Psoas muscle (tissue), 8 donors: ENCODE data around the gene WASHC3. TPM values are rescaled to one million over a fixed set of nuclear protein-coding genes. Genes with fewer than 3 reads are reported as not detected.

Experiments used
- ATAC-seq, 4 donors: fragments of 200-7000 bp; cut with Tn5 transposase; one replicate each; pipeline ENCODE4 v1.9.1; 2020; ENCODE audit warnings: moderate library complexity in 3 of 4, mild to moderate bottlenecking in 2 of 4
- DNase-seq, 2 donors: peaks; one replicate each; pipeline ENCODE4 v3.0.0-alpha.2; 2020
- H3K27ac ChIP-seq: fragments of 200-600 bp; one replicate; pipeline ENCODE4 v1.8.0; 2022
- H3K27me3 ChIP-seq, 3 donors: fragments of 200-600 bp in 1 of 3; one replicate each; pipeline versions ENCODE4 v1.6.1 to v1.8.0; 2013 to 2022; ENCODE audit warnings: low read length in 2 of 3, mild to moderate bottlenecking in 2 of 3, moderate library complexity in 1 of 3; ENCODE audit not compliant: insufficient read depth in 3 of 3
- H3K36me3 ChIP-seq, 2 donors: fragments of 200-600 bp in 1 of 2; one replicate each; pipeline versions ENCODE4 v1.6.1 to v1.8.0; 2013 to 2022; ENCODE audit warnings: low read depth in 1 of 2, mild to moderate bottlenecking in 1 of 2, moderate library complexity in 1 of 2; ENCODE audit not compliant: insufficient read depth in 1 of 2
- H3K4me1 ChIP-seq: fragments of 200-600 bp; one replicate; pipeline ENCODE4 v1.8.0; 2022
- H3K4me3 ChIP-seq: fragments of 200-600 bp; one replicate; pipeline ENCODE4 v1.8.0; 2022; ENCODE audit warnings: mild to moderate bottlenecking
- H3K9me3 ChIP-seq: fragments of 200-600 bp; one replicate; pipeline ENCODE4 v1.8.0; 2022
- WGBS, 3 donors: extraction: QIAGEN DNeasy Blood & Tissue Kit; methylation state at CpG; one replicate each; pipeline versions ENCODE4 v1.1.6 to v1.1.7; 2013; 5-methylcytosine and 5-hydroxymethylcytosine counted together
- intact Hi-C, 2 donors: fragments of 100-400 bp; cut with DNase I; formaldehyde crosslinking; loops; one replicate each; pipeline versions ENCODE4 v1.11.0 to v1.14.2; 2022
- polyA plus RNA-seq, 3 donors: library from polyadenylated mRNA; stranded (reverse); fragments of 200-250 nt; gene quantifications; one replicate each; pipeline ENCODE4 v1.2.3, GENCODE V29; 2013
- total RNA-seq, 4 donors: library from RNA; stranded (reverse); fragmentation: NEBNext Ultra II Directional in 2 of 4; extraction: Animal tissue kit (Norgen Biotek cat#: 25700) in 2 of 4; gene quantifications; one replicate each; pipeline versions ENCODE4 v1.2.1 to v1.2.4, GENCODE V29; 2021 to 2023
- TF ChIP-seq, protein P1 (sequence below): fragments of 200-600 bp; IDR thresholded peaks from one replicate; pipeline ENCODE4 v1.8.0; 2022; ENCODE audit warnings: antibody characterized with exemption
- donor health status: healthy with polysubstance abuse.
- donor health status: DM: no; HTN: no; CAD: no; lungs with moderate emphysema.
- donor health status: Bipolar disorder and iron deficiency.
- donor health status: healthy.
- donor health status: DM: yes; HTN: yes; CAD: no.
- donor health status: DM: no; HTN: no; CAD: no.
- donor health status: DM: no; HTN: no; CAD: no.
- donor health status: DM: yes; HTN: yes; CAD: no.

WASHC3 gene
- total and polyA plus RNA-seq, 7 donors = 25.6 to 71.2 (median 32.7) TPM

- H3K4me3 ChIP-seq = no peak overlapping the region
- H3K9me3 ChIP-seq = no peaks in the 10 kb centered on the region
- no peaks in the 10 kb centered on the region for H3K36me3 ChIP-seq
- peak in 2 of 4 donors; percentile 82 to 89 for ATAC-seq
- WGBS, 3 donors = 43 to 54% (median 47%) methylated on average over 5 of the region's 5 CpGs
- TF ChIP-seq, protein P1, sequence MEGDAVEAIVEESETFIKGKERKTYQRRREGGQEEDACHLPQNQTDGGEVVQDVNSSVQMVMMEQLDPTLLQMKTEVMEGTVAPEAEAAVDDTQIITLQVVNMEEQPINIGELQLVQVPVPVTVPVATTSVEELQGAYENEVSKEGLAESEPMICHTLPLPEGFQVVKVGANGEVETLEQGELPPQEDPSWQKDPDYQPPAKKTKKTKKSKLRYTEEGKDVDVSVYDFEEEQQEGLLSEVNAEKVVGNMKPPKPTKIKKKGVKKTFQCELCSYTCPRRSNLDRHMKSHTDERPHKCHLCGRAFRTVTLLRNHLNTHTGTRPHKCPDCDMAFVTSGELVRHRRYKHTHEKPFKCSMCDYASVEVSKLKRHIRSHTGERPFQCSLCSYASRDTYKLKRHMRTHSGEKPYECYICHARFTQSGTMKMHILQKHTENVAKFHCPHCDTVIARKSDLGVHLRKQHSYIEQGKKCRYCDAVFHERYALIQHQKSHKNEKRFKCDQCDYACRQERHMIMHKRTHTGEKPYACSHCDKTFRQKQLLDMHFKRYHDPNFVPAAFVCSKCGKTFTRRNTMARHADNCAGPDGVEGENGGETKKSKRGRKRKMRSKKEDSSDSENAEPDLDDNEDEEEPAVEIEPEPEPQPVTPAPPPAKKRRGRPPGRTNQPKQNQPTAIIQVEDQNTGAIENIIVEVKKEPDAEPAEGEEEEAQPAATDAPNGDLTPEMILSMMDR = no peak
- no peaks in the 10 kb centered on the region for H3K27me3 ChIP-seq
- no peak for DNase-seq
- H3K4me1 ChIP-seq = no peaks in the 10 kb centered on the region
- intact Hi-C loops = no loop called here
- H3K27ac ChIP-seq = no peak overlapping the region
Measured at GRCh38 chr12:101997102-101997501, 64.7 kb downstream of the WASHC3 start.

DNA sequence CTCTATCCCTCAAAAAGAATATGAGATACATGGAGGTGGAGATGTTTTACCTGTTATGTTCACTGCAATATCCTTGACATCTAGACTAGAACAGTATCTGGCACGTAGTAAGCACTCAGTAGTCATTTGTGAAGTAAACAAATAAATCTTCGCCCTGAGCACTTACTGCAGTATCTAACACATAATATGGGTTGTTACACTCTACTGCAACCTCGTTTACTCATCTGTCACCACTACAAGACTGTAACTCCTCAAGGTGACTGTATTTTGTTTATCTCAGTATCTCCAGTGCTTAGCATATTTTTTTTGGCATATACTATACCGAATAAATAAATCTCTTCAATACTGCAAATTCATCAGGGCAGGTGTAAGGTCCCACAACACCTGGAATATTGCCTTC lies 66.1 kb downstream of the WASHC3 start:
- ATAC-seq (peak in 1 of 4 donors; percentile 65), DNase-seq (no peak)
- H3K27me3 ChIP-seq = no peaks in the 10 kb centered on the region
- 41 to 46% (median 42%) methylated on average over 4 of the region's 4 CpGs for WGBS, 3 donors
- no peaks in the 10 kb centered on the region for H3K36me3 ChIP-seq
- TF ChIP-seq, protein P1 = no peak
- H3K9me3 ChIP-seq = no peaks in the 10 kb centered on the region
- H3K27ac ChIP-seq = no peak overlapping the region
- H3K4me1 ChIP-seq = no peaks in the 10 kb centered on the region
- intact Hi-C loops = no loop called here
- no peak overlapping the region for H3K4me3 ChIP-seq

DNA sequence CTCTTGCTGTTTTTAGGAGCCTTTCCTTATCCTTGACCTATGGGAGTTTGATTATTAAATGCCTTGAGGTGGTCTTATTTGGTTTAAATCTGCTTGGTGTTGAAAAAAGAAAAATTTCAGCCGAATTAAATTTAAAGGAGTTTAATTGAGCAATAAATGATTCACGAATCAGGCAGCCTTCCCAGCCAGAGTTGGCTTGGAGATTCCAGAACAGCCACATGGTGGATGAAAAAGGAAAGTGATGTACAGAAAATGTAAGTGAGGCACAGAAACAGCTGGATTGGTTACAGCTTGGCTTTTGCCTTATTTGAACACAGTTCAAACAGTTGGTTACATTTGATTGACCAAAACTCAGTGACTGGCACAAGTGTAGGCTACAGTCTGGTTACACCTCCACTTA lies 69.7 kb downstream of the WASHC3 start:
- no peaks in the 10 kb centered on the region for H3K9me3 ChIP-seq
- no peaks in the 10 kb centered on the region for H3K27me3 ChIP-seq
- no peak overlapping the region for H3K27ac ChIP-seq
- DNase-seq (no peak), ATAC-seq (no peak)
- 68 to 79% (median 69%) methylated on average over 2 of the region's 2 CpGs for WGBS, 3 donors
- H3K36me3 ChIP-seq = no peaks in the 10 kb centered on the region
- TF ChIP-seq, protein P1 = no peak
- no peaks in the 10 kb centered on the region for H3K4me1 ChIP-seq
- H3K4me3 ChIP-seq = no peak overlapping the region
- intact Hi-C loops = no loop called here

DNA sequence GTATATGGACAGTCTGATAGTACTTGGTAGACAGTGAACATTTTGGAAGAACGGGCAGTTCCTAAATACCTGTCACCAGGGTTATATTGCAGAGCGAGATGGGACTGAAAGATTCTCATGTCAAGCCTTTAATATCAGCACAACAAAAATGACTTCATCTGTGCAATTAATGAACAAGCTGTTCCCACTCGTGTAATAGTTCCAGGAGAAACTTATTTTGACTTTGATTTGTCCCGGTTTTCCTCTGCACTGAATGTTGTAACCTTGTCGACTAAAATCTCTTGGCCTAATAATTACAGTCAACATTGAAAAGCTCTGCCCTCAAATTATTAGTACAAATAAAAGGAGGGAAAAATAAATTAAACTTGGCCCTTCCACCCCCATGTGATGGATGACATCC lies 79.5 kb downstream of the WASHC3 start:
- 44 to 77% (median 60%) methylated on average over 5 of the region's 5 CpGs for WGBS, 3 donors
- DNase-seq = no peak
- intact Hi-C loops = no loop called here

GRCh38 chr12:101981868-101982267 lies 79.9 kb downstream of the WASHC3 start:
- Histone ChIP-seq H3K36me3 (no peaks in the 10 kb centered on the region), H3K27ac (no peak overlapping the region)
- intact Hi-C loops = no loop called here

More for the DNA sequence above, 79.5 kb downstream of the WASHC3 start:
- no peaks in the 10 kb centered on the region for H3K27me3 ChIP-seq
- H3K36me3 ChIP-seq = no peaks in the 10 kb centered on the region
- no peak overlapping the region for H3K27ac ChIP-seq
- no peak for ATAC-seq
- no peak overlapping the region for H3K4me3 ChIP-seq
- no peaks in the 10 kb centered on the region for H3K9me3 ChIP-seq
- no peaks in the 10 kb centered on the region for H3K4me1 ChIP-seq
- TF ChIP-seq, protein P1 = no peak

More at GRCh38 chr12:101981868-101982267, 79.9 kb downstream of the WASHC3 start:
- H3K4me1 ChIP-seq = no peaks in the 10 kb centered on the region
- DNase-seq (no peak), ATAC-seq (no peak)
- 33 to 84% (median 56%) methylated on average over 2 of the region's 2 CpGs for WGBS, 3 donors
- H3K9me3 ChIP-seq = no peaks in the 10 kb centered on the region
- H3K27me3 ChIP-seq = no peaks in the 10 kb centered on the region
- TF ChIP-seq, protein P1 = no peak
- H3K4me3 ChIP-seq = no peak overlapping the region
